PC-3 (cell line): ENCODE results near the gene HEATR9.

Experiments used
- EZH2 ChIP-seq: fragments of 300-600 bp; sonication (generic); IDR thresholded peaks from one replicate; pipeline ENCODE4 v1.6.1; 2017; ENCODE audit warnings: antibody characterized with exemption, mild to moderate bottlenecking, low read length; ENCODE audit not compliant: unreplicated experiment
- EZH2phosphoT487 ChIP-seq: fragments of 300-600 bp; sonication (generic); IDR thresholded peaks from 2 replicates; pipeline ENCODE4 v1.6.1; 2018; ENCODE audit warnings: mild to moderate bottlenecking, antibody characterized with exemption, low read length, borderline replicate concordance
- TF ChIP-seq, protein P1 (sequence below): fragments of 300-600 bp; sonication (generic); conservative IDR thresholded peaks from 2 replicates; pipeline ENCODE4 v1.5.1; 2017; ENCODE audit warnings: antibody characterized with exemption, low read depth, mild to moderate bottlenecking, low read length

DNA sequence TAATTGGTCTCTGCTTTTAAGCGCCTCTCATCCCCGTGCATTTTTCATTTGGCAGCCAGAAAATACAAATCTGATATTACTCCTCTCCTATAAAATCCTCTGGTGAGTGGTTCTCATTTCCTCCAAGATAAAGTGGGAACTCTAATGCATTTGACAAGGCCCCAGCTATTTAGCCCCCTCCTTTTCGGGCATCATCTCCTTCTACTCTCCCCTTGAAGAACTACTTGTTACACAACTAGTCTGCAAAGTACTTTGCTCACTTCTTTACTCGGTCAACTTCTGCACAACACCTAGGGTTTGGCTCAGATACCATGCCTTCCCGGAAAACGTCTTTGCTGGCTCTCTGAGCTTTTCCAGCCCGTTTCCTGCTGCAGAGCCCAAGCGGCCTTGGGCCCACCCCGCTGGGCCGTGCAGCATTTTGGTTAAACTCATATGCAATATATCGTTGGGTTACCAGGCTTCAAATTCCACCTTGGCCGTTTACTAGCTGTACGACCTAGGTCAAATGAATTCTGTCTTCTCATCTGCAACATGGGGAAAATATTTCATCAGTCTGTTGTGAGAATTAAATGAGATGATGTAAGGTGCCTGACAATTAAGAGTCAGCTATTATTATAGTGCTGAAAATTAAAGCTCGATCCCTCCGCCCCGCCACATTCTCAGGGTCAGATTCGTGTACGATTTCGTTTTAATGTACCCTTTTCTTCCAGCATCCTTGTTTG is 60.3 kb downstream of the HEATR9 start:
- TF ChIP-seq, protein P1, sequence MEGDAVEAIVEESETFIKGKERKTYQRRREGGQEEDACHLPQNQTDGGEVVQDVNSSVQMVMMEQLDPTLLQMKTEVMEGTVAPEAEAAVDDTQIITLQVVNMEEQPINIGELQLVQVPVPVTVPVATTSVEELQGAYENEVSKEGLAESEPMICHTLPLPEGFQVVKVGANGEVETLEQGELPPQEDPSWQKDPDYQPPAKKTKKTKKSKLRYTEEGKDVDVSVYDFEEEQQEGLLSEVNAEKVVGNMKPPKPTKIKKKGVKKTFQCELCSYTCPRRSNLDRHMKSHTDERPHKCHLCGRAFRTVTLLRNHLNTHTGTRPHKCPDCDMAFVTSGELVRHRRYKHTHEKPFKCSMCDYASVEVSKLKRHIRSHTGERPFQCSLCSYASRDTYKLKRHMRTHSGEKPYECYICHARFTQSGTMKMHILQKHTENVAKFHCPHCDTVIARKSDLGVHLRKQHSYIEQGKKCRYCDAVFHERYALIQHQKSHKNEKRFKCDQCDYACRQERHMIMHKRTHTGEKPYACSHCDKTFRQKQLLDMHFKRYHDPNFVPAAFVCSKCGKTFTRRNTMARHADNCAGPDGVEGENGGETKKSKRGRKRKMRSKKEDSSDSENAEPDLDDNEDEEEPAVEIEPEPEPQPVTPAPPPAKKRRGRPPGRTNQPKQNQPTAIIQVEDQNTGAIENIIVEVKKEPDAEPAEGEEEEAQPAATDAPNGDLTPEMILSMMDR, result no peak
- TF ChIP-seq EZH2 (no peak), EZH2phosphoT487 (no peak)
